Measurements from ENCODE around the gene MCL1. TPM values are rescaled to one million over a fixed set of nuclear protein-coding genes. Genes with fewer than 3 reads are reported as not detected.

The MCL1 gene
- total and polyA plus RNA-seq, 2 of the 13 experiments (the other 11 are each of a cell fraction or from before 2014, with no cell fraction given) = 69.5 to 125 TPM

DNA sequence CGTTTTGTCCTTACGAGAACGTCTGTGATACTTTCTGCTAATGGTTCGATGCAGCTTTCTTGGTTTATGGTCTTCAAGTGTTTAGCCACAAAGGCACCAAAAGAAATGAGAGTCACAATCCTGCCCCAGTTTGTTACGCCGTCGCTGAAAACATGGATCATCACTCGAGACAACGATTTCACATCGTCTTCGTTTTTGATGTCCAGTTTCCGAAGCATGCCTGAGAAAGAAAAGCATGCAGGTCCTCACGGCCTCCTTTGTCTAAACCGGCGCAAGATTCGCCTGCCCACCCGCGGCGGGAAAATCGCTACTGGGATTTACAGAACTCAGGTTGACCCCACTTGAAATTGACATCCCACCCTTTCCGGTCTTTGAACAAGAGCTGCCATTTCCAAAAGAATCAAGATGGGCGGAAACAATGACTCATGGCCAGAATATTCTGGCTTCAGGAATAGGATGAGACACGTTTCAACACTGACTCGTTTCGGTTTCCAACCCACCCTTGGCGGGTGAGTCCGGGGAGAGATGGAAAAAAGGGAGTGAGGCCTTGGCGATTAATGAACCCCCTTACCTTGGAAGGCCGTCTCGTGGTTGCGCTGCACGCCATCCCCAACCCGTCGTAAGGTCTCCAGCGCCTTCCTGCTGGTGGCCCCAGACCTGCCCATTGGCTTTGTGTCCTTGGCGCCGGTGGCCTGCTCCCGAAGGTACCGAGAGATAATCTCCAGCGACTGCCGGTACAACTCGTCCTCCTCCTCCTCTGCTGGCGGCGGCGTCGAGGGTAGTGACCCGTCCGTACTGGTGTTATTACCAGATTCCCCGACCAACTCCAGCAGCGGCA is 919 bp downstream of the MCL1 start (continued):
- TF ChIP-seq ZSCAN29 (CRISPR knock-in tag; conservative IDR thresholded peaks at IDR 0.05) (0 out of 2 replicates have a peak, but pooled peaks have one; percentile 53), ZC3H13 (CRISPR knock-in tag; IDR thresholded peaks at IDR 0.05) (peak; percentile 22; the same call in 1 of the 2 replicates), BRCA1 (CRISPR knock-in tag; IDR thresholded peaks at IDR 0.05) (no peak), GABPB1 (CRISPR knock-in tag; IDR thresholded peaks at IDR 0.05) (no peak), ZMYM4 (CRISPR knock-in tag; IDR thresholded peaks at IDR 0.05) (no peak), ARHGAP35 (CRISPR knock-in tag; IDR thresholded peaks at IDR 0.05; ENCODE audit: borderline replicate concordance) (no peak), FOSL1 (CRISPR knock-in tag; IDR thresholded peaks at IDR 0.05; ENCODE audit: borderline replicate concordance) (peak; percentile 70), MED1 (CRISPR knock-in tag; IDR thresholded peaks at IDR 0.05) (peak; percentile 23; the same call in 1 of the 2 replicates), ZNF264 (CRISPR knock-in tag; IDR thresholded peaks at IDR 0.05) (no peak), EEA1 (CRISPR knock-in tag; IDR thresholded peaks at IDR 0.05; ENCODE audit: borderline replicate concordance) (peak; percentile 20; the same call in 1 of the 2 replicates), ZNF572 (CRISPR knock-in tag; IDR thresholded peaks at IDR 0.05) (0 out of 2 replicates have a peak, but pooled peaks have one; percentile 34), RCOR2 (CRISPR knock-in tag; IDR thresholded peaks at IDR 0.05) (no peak)
- TF ChIP-seq, protein P1, sequence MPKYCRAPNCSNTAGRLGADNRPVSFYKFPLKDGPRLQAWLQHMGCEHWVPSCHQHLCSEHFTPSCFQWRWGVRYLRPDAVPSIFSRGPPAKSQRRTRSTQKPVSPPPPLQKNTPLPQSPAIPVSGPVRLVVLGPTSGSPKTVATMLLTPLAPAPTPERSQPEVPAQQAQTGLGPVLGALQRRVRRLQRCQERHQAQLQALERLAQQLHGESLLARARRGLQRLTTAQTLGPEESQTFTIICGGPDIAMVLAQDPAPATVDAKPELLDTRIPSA (CRISPR knock-in tag; IDR thresholded peaks at IDR 0.05; ENCODE audit: borderline replicate concordance) = no peak
- TF ChIP-seq, protein P2, sequence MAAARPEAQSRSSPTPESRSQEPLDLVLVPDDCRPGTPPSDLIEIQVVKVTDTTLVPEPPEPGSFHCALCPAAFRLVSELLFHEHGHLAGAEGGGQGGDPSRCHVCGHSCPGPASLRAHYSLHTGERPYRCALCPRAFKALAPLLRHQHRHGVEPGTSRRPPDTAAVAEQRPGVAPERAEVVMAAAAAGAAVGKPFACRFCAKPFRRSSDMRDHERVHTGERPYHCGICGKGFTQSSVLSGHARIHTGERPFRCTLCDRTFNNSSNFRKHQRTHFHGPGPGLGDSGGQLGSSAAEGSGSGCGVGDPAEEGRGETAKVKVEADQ (CRISPR knock-in tag; IDR thresholded peaks at IDR 0.05; ENCODE audit: borderline replicate concordance) = no peak
- TF ChIP-seq, protein P3, sequence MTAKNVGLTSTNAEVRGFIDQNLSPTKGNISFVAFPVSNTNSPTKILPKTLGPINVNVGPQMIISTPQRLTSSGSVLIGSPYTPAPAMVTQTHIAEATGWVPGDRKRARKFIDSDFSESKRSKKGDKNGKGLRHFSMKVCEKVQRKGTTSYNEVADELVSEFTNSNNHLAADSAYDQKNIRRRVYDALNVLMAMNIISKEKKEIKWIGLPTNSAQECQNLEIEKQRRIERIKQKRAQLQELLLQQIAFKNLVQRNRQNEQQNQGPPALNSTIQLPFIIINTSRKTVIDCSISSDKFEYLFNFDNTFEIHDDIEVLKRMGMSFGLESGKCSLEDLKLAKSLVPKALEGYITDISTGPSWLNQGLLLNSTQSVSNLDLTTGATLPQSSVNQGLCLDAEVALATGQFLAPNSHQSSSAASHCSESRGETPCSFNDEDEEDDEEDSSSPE (CRISPR knock-in tag; IDR thresholded peaks at IDR 0.05) = no peak
- TF ChIP-seq, protein P4, sequence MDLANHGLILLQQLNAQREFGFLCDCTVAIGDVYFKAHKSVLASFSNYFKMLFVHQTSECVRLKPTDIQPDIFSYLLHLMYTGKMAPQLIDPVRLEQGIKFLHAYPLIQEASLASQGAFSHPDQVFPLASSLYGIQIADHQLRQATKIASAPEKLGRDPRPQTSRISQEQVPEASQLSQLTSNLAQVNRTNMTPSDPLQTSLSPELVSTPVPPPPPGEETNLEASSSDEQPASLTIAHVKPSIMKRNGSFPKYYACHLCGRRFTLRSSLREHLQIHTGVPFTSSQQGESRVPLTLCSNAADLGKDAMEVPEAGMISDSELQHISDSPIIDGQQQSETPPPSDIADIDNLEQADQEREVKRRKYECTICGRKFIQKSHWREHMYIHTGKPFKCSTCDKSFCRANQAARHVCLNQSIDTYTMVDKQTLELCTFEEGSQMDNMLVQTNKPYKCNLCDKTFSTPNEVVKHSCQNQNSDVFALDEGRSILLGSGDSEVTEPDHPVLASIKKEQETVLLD (CRISPR knock-in tag; IDR thresholded peaks at IDR 0.05; ENCODE audit: low read depth) = no peak
- TF ChIP-seq, protein P5, sequence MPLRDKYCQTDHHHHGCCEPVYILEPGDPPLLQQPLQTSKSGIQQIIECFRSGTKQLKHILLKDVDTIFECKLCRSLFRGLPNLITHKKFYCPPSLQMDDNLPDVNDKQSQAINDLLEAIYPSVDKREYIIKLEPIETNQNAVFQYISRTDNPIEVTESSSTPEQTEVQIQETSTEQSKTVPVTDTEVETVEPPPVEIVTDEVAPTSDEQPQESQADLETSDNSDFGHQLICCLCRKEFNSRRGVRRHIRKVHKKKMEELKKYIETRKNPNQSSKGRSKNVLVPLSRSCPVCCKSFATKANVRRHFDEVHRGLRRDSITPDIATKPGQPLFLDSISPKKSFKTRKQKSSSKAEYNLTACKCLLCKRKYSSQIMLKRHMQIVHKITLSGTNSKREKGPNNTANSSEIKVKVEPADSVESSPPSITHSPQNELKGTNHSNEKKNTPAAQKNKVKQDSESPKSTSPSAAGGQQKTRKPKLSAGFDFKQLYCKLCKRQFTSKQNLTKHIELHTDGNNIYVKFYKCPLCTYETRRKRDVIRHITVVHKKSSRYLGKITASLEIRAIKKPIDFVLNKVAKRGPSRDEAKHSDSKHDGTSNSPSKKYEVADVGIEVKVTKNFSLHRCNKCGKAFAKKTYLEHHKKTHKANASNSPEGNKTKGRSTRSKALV (CRISPR knock-in tag; IDR thresholded peaks at IDR 0.05) = peak; percentile 3
- TF ChIP-seq, protein P6, sequence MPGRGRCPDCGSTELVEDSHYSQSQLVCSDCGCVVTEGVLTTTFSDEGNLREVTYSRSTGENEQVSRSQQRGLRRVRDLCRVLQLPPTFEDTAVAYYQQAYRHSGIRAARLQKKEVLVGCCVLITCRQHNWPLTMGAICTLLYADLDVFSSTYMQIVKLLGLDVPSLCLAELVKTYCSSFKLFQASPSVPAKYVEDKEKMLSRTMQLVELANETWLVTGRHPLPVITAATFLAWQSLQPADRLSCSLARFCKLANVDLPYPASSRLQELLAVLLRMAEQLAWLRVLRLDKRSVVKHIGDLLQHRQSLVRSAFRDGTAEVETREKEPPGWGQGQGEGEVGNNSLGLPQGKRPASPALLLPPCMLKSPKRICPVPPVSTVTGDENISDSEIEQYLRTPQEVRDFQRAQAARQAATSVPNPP (CRISPR knock-in tag; IDR thresholded peaks at IDR 0.05) = 0 out of 2 replicates have a peak, but pooled peaks have one; percentile 39
- TF ChIP-seq, protein P7, sequence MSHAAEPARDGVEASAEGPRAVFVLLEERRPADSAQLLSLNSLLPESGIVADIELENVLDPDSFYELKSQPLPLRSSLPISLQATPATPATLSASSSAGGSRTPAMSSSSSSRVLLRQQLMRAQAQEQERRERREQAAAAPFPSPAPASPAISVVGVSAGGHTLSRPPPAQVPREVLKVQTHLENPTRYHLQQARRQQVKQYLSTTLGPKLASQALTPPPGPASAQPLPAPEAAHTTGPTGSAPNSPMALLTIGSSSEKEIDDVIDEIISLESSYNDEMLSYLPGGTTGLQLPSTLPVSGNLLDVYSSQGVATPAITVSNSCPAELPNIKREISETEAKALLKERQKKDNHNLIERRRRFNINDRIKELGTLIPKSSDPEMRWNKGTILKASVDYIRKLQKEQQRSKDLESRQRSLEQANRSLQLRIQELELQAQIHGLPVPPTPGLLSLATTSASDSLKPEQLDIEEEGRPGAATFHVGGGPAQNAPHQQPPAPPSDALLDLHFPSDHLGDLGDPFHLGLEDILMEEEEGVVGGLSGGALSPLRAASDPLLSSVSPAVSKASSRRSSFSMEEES (CRISPR knock-in tag; IDR thresholded peaks at IDR 0.05) = no peak
